Smooth muscle cell (in vitro differentiated cells): Measurements from ENCODE around the gene PAPSS1. TPM values are rescaled to one million over a fixed set of nuclear protein-coding genes. Genes with fewer than 3 reads are reported as not detected.

ENCODE experiments used
- DNase-seq: peaks from one replicate; lab custom pipeline; 2025; ENCODE audit not compliant: unreplicated experiment; lab: John Stamatoyannopoulos, UW
- H2AFZ ChIP-seq: fragments of 200-600 bp; sonication (generic); 2 replicates; pipeline ENCODE4 v1.6.0; 2016; ENCODE audit warnings: antibody characterized with exemption, low read depth, mild to moderate bottlenecking
- H3F3A ChIP-seq: fragments of 200-600 bp; sonication (generic); 2 replicates; pipeline ENCODE4 v1.6.0; 2017; ENCODE audit warnings: antibody characterized with exemption, low read depth
- H3K27ac ChIP-seq: fragments of 200-600 bp; sonication (generic); 2 replicates; pipeline ENCODE4 v1.5.1; 2016; ENCODE audit warnings: low read depth, mild to moderate bottlenecking
- H3K27me3 ChIP-seq: fragments of 200-600 bp; sonication (generic); 2 replicates; pipeline ENCODE4 v1.6.1; 2016; ENCODE audit warnings: low read depth, mild to moderate bottlenecking
- H3K36me3 ChIP-seq: fragments of 200-600 bp; sonication (generic); 2 replicates; pipeline ENCODE4 v1.5.1; 2016; ENCODE audit warnings: low read depth
- H3K4me1 ChIP-seq: fragments of 200-600 bp; sonication (generic); 2 replicates; pipeline ENCODE4 v1.5.1; 2016; ENCODE audit warnings: low read depth
- H3K4me2 ChIP-seq: fragments of 200-600 bp; sonication (generic); 2 replicates; pipeline ENCODE4 v1.6.0; 2016; ENCODE audit warnings: mild to moderate bottlenecking
- H3K4me3 ChIP-seq: fragments of 200-600 bp; sonication (generic); 2 replicates; pipeline ENCODE4 v1.5.1; 2016; ENCODE audit warnings: mild to moderate bottlenecking
- H3K79me2 ChIP-seq: fragments of 200-600 bp; sonication (generic); 2 replicates; pipeline ENCODE4 v1.6.0; 2016; ENCODE audit warnings: low read depth, mild to moderate bottlenecking
- H3K9ac ChIP-seq: fragments of 200-600 bp; sonication (generic); 2 replicates; pipeline ENCODE4 v1.6.0; 2016; ENCODE audit warnings: low read depth
- H3K9me3 ChIP-seq: fragments of 200-600 bp; sonication (generic); replicated peaks from 2 replicates; pipeline ENCODE4 v1.5.1; 2016; ENCODE audit warnings: low read depth
- H4K20me1 ChIP-seq: fragments of 200-600 bp; sonication (generic); 2 replicates; pipeline ENCODE4 v1.6.0; 2016; ENCODE audit warnings: low read depth
- WGBS: methylation state at CpG from one replicate; pipeline ENCODE4 v1.1.7; 2016; ENCODE audit warnings: low lambda C conversion rate; 5-methylcytosine and 5-hydroxymethylcytosine counted together
- polyA plus RNA-seq: library from polyadenylated mRNA; unstranded; fragments of >200 nt; fragmentation: Nextera tagmentation; extraction: Ambion mirVana; gene quantifications from 2 replicates; pipeline ENCODE4 v1.2.1, GENCODE V29; 2016
- total RNA-seq: library from RNA; depleted of rRNA; stranded (reverse); fragments of >200 nt; gene quantifications from 2 replicates; pipeline ENCODE4 v1.2.3, GENCODE V29; 2014
- TF ChIP-seq, protein P1 (sequence below): fragments of 200-600 bp; sonication (generic); IDR thresholded peaks from 2 replicates; pipeline ENCODE4 v1.5.1; 2017; ENCODE audit warnings: borderline replicate concordance, mild to moderate bottlenecking, antibody characterized with exemption; ENCODE audit not compliant: insufficient read depth, poor library complexity, severe bottlenecking

PAPSS1 gene
- total and polyA plus RNA-seq, 2 experiments from 2014 or later = 188 to 198 TPM

DNA sequence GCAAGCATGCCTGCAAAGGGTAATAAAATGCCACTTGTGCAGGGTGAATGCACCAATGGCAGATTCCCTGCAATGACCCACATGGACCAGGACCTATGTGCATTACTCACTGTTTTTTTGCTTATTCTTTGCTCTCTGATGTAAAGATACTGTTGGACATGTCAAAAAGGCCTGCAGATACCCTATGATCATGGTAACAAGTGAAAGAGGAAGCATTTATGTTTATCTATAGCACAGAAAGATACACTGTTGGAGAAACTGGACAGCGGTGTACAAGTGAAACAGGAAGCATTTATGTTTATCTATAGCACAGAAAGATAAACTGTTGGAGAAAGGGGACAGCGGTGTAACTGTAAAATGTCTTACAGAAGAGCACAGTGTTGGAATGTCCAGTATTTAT lies 127.5 kb downstream of the PAPSS1 start:
- Histone ChIP-seq H3K4me2 (no peak overlapping the region), H3K27me3 (no peaks in the 10 kb centered on the region), H3K9me3 (peaks cover 12% of the 10 kb centered on the region), H4K20me1 (no peaks in the 10 kb centered on the region), H3K79me2 (no peaks in the 10 kb centered on the region), H3K27ac (no peak overlapping the region), H3K4me3 (no peak overlapping the region), H3K4me1 (no peaks in the 10 kb centered on the region), H3F3A (no peaks in the 10 kb centered on the region), H3K9ac (no peak overlapping the region), H3K36me3 (peaks cover 17% of the 10 kb centered on the region), H2AFZ (no peak overlapping the region)
- 37% methylated on average over 2 of the region's 2 CpGs for WGBS
- TF ChIP-seq, protein P1, sequence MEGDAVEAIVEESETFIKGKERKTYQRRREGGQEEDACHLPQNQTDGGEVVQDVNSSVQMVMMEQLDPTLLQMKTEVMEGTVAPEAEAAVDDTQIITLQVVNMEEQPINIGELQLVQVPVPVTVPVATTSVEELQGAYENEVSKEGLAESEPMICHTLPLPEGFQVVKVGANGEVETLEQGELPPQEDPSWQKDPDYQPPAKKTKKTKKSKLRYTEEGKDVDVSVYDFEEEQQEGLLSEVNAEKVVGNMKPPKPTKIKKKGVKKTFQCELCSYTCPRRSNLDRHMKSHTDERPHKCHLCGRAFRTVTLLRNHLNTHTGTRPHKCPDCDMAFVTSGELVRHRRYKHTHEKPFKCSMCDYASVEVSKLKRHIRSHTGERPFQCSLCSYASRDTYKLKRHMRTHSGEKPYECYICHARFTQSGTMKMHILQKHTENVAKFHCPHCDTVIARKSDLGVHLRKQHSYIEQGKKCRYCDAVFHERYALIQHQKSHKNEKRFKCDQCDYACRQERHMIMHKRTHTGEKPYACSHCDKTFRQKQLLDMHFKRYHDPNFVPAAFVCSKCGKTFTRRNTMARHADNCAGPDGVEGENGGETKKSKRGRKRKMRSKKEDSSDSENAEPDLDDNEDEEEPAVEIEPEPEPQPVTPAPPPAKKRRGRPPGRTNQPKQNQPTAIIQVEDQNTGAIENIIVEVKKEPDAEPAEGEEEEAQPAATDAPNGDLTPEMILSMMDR = no peak
- DNase-seq = no peak

- Histone ChIP-seq H3K9me3 (peaks cover 14% of the 10 kb centered on the region), H3K4me2 (no peak overlapping the region), H3K27me3 (no peaks in the 10 kb centered on the region), H3K36me3 (peaks cover 17% of the 10 kb centered on the region), H3K79me2 (no peaks in the 10 kb centered on the region), H3K9ac (no peak overlapping the region), H3K27ac (no peak overlapping the region), H3F3A (no peaks in the 10 kb centered on the region), H2AFZ (no peak overlapping the region), H4K20me1 (no peaks in the 10 kb centered on the region), H3K4me1 (peaks cover 3% of the 10 kb centered on the region), H3K4me3 (no peak overlapping the region)
- no peak for DNase-seq
- TF ChIP-seq, protein P1 = no peak
These were observed 130.8 kb downstream of the PAPSS1 start for GRCh38 chr4:107589269-107589668.

DNA sequence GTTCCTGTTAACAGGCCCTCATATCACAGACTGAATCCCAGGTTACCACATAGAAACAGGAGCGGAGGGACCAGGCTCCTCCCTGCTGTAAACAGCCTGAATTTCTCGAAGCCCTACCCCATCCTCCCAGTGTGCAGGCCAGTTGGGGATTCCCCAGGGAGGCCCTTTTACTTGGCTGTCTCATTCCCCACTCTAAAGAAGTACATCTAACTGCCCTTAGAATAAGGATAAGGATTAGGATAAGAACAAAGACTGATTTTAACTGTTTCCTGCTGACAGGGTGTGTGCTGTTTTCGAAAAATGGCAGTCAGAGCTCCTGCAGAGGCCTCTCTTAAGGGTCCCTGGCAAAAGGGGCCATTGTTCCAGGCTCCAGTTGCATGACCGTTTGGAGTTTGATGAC lies 133.7 kb downstream of the PAPSS1 start:
- no peaks in the 10 kb centered on the region for H3K79me2 ChIP-seq
- WGBS = 51% methylated on average over 4 of the region's 4 CpGs

DNA sequence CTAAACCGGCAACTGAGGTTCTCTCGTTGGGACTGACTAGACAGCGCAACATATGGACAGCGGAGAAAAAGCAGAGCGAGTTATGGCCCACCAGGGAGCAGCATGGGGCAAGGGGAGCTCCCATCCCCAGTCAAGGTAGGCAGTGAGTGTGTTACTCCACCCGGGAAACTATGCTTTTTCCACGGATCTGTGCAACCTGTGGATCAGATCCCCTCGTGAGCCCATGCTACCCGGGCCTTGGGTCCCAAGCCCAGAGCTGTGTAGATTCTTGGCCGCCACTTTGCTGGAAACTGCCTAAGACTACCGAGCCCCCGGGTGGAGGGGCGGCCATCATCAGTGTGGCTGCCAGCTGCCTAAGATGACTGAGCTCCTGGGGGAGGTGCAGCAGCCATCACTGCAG lies 140.9 kb downstream of the PAPSS1 start:
- H4K20me1 ChIP-seq = no peaks in the 10 kb centered on the region
- H2AFZ ChIP-seq = no peak overlapping the region
- no peak overlapping the region for H3K4me2 ChIP-seq
- H3K4me1 ChIP-seq = no peaks in the 10 kb centered on the region
- H3K27me3 ChIP-seq = no peaks in the 10 kb centered on the region
- TF ChIP-seq, protein P1 = no peak
- H3K27ac ChIP-seq = no peak overlapping the region
- H3K36me3 ChIP-seq = no peaks in the 10 kb centered on the region
- H3K79me2 ChIP-seq = no peaks in the 10 kb centered on the region
- no peak for DNase-seq
- no peak overlapping the region for H3K4me3 ChIP-seq
- 93% methylated on average over 13 of the region's 13 CpGs for WGBS
- no peaks in the 10 kb centered on the region for H3F3A ChIP-seq
- H3K9me3 ChIP-seq = peaks cover 4% of the 10 kb centered on the region
- H3K9ac ChIP-seq = no peak overlapping the region

More for the DNA sequence above, 133.7 kb downstream of the PAPSS1 start:
- no peak overlapping the region for H3K27ac ChIP-seq
- H3F3A ChIP-seq = no peaks in the 10 kb centered on the region
- H4K20me1 ChIP-seq = no peaks in the 10 kb centered on the region
- TF ChIP-seq, protein P1 = no peak
- H3K27me3 ChIP-seq = no peaks in the 10 kb centered on the region
- peaks cover 20% of the 10 kb centered on the region for H3K9me3 ChIP-seq
- H3K9ac ChIP-seq = no peak overlapping the region
- H3K36me3 ChIP-seq = peaks cover 17% of the 10 kb centered on the region
- H3K4me3 ChIP-seq = no peak overlapping the region
- H3K4me1 ChIP-seq = peaks cover 3% of the 10 kb centered on the region
- H2AFZ ChIP-seq = no peak overlapping the region
- DNase-seq = no peak
- no peak overlapping the region for H3K4me2 ChIP-seq
